Eye (tissue), 1 donor: Measurements from ENCODE around the gene HSPB7.
A peak's percentile ranks its signal among the peaks of the same experiment; 100 is the strongest.
"Not testable (repeated sequence)": the region's sequence is repeated elsewhere in the genome, so short reads cannot be mapped to it uniquely, and the experiment has no call there.

Source experiments
- DNase-seq: peaks from one replicate; pipeline ENCODE4 v3.0.0-alpha.2; 2015

Gene HSPB7

DNA sequence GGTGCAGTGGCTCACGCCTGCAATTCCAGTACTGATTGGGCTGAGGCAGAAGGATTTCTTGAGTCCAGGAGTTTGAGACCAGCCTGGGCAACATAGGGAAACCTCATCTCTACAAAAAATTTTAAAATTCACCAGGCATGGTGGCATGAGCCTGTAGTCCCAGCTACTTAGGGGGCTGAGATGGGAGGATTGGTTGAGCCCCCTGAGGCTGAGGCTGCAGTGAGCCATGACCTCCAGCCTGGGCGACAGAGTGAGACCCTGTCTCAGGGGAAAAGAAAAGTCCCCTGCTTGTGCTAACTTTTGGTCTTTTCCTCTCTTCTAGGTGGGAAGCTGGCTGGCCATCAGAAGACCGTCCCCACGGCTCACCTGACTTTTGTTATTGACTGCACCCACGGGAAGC, 12.2 kb downstream of the HSPB7 start:
- DNase-seq, result no peak

DNA sequence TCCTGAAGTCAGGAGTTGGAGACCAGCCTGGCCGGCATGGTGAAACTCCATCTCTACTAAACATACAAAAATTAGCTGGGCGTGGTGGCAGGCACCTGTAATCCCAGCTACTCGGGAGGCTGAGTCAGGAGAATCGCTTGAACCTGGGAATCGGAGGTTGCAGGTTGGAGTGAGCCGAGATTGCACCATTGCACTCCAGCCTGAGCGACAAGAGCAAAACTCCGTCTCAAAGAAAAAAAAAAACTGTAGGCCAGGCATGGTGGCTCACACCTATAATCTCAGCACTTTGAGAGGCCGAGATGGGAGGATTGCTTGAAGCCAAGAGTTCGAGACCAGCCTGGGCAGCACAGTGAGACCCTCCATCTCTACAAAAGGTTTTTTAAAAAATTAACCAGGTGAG, 16.6 kb downstream of the HSPB7 start:
- not testable (repeated sequence) for DNase-seq

DNA sequence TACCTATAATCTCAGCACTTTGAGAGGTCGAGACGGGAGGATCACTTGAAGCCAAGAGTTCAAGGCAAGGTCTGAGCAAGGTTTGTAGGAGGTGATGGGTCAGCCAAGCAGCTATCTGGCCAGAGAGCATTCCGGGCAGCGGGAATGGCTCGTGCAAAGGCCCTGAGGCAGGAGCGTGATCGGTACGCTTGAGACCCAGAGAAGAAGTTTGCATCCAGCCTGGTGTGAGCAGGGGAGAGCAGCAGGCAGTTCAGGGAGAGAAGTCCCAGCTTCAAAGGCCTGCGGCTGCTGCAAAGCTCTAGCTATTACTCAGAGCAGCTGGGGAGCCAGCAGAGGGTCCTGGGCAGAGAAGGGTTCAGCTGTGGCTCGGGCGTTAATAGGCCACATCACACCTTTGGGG, 18.9 kb downstream of the HSPB7 start:
- no peak for DNase-seq

DNA sequence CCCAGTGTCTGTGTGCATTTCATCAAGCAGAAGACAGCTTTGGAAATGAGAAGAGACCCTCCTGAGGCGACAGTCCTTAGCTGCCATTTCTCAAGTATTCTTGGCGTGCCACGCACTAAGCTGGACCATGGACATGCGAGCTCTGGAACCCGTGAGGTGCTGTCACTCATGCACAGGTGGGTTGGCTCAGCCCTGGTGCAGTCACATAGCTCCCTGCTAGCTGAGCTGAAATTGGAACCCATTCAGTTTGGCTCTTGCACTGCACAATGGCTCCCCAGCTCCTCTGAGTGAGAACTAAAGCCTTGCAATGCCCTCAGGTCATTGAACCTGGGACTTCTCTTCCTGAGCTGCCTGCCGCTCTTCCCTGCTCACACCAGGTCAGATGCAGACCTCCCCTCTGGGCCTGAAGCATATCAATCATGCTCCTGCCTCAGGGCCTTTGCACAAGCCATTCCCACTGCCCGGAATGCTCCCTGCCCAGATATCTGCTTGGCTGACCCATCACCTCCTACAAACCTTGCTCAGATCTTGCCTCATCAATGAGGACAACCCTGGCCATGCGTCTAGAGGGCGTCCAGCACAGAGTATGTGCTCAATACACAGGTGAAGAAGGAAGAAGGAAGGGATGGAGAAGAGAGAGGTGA, 20.1 kb downstream of the HSPB7 start:
- no peak for DNase-seq

DNA sequence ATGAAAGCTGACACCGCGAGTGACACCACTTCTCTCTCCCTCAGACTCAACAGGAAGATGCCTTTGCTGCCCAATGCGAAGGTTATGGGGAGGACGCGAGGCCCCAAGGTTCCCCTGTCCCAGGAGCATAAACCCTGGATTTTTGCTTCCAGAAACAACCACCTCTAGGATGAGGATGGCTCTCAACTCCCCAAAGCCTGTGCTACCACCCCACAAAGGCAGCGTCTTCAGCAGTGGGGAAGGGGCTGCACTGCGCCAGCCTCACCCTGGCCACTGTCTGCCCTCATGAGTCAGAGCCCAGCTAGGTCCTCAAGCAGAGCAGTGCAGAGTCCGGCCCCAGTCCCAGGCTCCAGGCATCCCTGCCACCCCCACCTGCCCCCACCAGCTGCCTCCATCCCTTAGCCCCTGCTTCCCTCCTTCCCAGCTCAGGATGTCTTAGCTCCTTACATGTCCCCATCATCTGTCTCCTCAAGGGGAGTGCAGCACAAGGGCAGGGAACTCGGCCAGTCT, 20.7 kb downstream of the HSPB7 start:
- no peak for DNase-seq

DNA sequence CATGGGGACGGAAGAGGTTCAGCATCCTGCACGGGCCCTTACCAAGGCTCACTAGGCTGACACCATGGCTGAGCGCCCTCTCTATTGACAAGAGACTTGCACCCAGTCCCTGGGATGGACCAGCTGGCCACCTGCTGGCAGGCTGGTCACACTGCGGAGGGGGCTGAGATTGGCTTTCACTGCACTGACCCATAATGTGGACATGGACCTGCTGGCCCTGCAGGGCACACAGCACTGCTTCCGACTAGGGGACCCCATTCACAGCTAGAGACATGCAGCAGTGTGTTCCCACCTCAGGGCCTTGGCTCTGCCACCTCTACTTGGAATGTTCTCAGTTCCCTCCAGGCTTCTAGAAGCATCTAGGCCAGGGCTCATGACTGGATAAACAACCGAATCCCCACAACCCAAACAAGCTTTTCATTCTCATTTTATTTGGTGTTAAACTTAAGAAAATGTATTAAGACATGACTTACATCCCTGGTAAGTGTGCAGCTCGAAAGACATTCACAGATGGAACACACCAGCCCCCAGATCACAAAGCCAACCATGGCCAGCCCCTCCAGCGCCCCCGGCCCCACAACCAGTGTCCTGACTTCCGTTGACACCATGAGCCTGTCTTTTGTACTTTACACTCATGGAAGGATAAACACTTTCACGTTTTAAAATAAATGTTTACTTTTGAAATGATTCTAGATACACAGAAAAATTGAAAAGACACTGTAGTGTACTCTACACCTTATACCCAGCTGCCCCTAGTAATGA, 23.1 kb downstream of the HSPB7 start:
- DNase-seq, result peak; percentile 55

DNA sequence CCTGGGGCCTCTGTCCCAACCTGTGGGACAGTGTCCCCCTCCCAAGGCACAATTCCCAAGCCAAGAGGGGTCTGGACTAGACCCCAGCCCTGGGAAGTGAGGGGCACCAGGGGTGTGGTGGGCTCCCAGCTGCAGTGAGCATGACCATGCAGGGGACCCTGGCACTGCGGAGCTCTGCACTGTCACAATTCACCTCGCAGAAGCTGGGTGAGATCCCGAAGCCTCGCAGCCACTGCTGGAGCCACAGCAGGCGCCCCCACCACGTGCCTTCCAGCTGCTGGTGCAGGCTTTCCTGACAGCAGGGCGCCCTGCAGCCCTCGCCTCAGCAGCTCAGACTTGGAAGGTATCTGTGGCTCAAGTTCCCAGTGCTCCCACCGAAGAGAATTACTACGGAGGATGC, 23.8 kb downstream of the HSPB7 start:
- no peak for DNase-seq

DNA sequence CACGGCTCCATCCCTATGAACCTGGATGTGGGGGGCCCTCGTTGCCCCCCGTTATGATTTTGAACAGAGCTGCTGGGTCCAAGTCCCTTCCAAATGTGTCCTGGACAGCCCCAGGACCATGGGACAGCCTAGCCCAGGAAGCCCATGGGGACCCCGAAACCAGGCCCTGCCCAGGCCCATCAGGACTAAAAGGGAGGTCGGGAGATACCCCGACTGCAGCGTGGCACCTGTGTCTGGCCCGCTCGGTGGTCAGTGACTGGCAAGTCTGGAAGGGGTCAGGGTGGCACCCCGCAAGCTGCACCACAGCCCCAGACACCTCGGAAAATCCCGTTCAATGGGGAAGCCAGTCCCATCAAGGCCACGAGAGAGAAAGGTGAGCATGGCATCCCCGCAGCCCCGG, 24.2 kb downstream of the HSPB7 start:
- DNase-seq, result no peak

DNA sequence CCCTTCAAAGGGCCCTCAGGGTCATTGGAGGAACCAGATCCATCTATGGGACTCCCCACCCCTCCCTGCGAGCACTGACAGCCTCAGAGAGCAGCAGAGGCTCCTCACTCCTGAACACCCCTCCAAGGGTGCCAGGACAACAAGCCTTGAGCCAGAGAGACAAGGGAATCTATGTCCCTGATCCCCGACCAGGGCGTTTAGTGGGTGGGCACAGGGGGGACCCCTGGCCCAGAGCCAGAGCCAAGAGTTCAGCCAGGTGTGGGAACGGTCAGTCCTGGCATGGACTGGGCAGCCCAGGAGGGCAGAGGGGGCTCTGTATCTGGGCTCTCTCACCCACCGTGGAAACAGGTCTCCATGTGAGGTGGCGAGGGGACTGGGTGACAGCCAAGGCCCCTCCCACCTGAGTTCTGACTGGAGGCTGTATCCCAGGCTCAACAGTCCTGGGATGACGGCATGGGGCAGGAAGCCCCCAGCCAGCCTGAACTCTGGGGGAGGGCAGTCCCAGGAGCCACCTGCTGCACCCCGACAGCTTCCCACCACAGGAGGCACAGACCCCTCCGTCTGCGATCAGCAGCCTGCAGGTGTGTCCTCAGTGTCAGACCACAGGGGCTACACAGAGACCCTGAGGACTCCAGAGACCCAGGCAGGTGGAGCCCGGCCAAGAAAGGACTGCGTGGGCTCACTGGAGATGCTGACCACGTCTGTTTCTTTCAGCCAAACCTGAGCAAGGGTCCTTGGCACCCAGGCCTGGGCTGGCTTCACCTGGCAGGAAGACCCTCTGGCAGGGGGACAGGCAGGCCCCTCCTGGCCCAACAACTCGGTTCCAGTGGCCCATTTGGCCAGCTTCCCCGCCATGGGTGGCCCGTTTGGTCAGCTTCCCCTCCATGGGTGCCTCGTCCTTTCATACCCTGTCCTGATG, 25.0 kb downstream of the HSPB7 start:
- no peak for DNase-seq

DNA sequence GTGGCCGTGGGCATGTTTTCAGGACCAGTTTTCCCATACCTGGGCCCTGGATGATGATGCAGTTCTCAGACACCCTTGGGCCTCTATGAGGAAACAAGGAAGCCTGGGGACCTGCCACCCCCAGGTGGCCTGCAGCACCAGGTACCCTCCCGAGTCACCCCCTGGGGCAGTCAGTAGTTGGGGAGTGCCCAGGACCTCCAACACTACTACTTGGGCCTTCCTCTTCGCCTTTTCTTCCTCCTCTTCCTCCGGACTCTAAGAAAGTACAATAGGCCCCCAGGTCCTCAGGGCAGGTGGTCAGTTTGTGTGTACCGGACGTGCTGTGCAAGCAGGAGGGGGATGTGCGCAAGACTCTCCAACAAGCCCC, 25.7 kb downstream of the HSPB7 start:
- no peak for DNase-seq

DNA sequence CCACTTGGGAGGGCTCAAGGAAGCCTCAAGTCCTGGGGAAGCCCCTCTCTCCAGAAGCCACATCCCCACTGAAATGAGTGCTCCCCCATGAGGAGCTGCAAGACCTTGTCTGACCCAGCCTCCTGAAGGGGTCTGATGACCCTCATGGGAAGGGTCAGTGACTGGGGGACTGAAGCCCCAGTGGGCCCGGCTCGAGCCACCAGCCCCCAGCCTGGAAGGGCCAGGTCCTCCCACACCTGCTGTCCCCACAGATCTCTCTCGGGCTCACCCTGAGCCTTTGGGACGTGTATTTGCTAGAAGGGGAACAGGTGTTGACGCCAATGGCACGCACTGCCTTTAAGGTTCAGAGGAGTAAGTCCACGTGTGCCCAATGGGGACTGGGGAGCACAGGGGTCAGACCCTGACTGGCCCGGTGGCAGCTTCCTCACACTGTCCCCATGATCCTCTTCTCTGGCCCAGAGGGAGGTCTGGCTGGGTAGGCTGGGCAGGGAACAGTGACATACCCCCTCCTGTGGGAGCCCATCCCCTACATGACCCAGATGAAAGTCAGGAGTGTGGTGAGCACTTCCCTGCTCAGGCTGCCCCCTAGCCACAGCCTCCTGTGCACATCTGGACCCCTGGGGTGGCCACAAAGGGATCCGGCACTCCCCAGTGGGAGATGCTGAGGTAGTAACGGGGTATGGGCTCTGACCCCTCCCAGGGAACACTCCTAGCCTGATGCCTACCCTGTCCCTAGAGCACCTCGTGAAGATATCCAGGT, 26.2 kb downstream of the HSPB7 start:
- DNase-seq, result no peak

DNA sequence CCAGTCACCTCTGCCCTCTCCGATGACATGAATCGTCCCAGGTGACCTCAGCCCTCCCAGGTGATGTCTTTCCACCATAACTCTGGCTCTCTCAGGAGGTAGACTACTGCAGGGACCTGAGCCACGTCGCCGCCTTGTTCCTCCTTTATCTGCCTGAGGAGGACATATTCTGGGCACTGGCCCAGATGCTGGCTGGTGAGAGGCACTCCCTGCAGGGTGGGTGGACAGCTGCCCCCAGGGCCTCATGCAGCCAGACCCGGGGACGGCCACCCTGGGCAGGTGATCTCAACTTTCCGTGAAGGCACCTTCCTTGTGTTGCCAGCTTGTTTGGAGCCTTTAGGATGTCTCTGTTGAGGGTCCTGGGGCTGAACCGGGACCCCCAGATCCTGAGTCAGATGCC, 28.1 kb downstream of the HSPB7 start:
- DNase-seq, result no peak

DNA sequence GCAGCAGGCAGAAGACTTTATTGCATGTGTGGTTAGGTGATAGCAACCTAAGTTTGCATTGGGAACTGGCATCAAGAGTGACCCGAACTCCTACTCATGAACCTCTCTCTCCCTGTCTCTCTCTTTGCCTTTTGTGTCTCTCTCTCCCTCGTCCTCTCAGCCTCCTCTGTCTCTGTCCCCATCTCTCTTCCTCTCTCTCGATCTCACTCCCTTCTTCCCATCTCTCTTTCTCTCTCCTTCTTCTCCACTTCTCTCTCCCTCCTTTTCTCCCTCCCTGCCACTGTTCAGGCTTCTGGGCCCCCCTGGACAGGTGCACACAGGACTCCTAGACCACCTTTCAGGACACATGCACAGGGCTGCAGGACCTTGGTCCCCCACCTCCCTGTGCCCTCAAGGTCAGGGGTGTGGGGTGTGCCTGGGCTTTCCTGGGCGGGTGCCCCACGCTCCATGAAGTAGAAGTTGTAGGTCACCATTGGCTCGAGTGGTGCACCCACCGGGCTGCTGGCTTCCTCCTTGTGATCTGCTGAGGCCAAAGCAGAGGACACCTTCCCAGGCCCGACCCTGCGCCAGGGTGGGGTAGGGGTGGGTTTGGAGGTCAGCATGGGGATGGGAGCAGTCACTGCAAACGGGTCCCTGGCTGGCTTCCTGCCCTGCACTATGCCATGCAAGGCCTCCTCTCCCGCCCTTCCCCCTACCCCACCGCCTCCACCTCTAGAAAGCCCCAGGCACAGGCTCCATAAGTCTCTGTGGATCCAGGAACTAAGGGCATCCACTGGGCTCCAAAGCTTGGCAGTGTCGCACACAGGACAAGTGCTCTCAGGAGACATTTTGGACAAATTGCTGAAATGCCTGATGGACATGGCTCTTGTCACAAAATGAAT, 28.7 kb downstream of the HSPB7 start:
- no peak for DNase-seq

DNA sequence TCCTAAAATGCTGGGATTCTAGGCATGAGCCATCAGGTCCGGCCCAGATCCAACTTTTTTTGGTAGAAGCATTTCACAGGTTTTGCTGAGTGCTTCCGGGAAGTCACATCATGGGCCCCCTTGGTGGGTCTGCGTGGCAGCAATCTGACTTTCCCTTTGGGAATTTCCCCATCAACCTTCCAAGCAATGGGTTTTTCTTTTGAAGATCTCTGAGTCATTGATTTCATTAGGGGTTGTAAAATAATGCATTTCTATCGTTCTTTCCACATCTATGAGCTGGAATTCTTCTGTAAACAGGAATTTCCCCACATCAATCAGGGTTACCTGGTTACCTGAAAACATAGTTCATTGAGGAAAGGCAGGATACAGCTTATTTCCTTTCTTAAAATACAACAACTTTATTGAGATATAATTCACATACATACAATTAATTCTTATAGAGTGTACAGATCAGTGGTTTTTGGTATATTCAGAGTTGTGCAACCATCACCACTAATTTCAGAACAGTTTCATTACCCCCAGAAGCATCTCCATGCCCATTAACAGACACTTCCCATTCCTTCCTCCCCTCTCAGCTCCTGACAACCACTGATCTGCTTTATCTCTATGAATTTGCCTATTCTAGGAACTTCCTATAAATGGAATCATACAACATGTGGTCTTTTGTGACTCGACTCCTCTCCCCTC, 32.1 kb downstream of the HSPB7 start:
- no peak for DNase-seq

DNA sequence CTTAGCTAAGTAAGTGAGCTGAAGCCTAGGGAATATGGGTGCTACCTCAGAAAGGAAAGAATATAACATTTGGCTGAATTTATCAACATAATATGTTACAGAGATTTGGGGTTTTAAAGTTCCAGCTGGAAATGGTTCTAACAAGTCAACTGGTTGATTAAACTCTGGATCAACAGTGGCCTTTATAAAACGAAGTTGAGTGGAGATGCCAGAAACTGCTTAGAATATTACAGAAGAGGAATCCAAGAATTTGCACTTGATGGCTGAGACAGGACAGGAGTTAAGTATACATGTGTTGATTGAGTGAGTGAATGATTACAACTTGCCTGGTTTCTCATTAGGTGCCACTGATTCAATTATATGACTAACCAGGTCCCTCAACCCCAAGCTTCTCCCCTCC, 34.6 kb downstream of the HSPB7 start:
- no peak for DNase-seq

DNA sequence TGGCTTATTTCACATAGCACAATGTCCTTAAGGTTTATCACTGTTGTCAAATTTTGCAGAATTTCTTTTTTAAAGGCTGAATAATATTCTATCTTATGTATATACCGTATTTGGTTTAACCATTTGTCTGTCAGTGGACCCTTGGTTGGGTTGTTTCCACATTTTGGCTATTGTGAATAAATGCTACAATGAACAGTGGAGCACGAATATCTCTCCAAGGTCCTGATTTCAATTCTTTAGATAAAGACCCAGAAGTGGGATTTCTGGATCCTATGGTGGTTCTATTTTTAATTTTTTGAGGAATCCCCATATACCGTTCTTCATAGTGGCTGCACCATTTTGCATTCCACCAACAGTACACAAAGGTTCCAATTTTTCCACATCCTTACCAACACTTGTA, 36.2 kb downstream of the HSPB7 start:
- no peak for DNase-seq

DNA sequence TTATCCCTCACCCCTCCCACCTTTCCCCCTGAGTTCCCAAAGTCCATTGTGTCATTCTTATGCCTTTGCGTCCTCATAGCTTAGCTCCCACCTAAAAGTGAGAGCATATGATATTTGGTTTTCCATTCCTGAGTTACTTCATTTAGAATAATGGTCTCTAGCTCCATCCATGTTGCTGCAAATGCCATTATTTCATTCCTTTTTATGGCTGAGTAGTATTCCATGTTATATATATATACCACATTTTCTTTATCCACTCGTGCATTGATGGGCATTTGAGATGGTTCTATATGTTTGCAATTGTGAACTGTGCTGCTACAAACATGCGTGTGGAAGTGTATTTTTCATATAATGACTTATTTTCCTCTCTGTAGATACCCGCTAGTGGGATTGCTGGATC, 39.9 kb downstream of the HSPB7 start:
- DNase-seq, result not testable (repeated sequence)

DNA sequence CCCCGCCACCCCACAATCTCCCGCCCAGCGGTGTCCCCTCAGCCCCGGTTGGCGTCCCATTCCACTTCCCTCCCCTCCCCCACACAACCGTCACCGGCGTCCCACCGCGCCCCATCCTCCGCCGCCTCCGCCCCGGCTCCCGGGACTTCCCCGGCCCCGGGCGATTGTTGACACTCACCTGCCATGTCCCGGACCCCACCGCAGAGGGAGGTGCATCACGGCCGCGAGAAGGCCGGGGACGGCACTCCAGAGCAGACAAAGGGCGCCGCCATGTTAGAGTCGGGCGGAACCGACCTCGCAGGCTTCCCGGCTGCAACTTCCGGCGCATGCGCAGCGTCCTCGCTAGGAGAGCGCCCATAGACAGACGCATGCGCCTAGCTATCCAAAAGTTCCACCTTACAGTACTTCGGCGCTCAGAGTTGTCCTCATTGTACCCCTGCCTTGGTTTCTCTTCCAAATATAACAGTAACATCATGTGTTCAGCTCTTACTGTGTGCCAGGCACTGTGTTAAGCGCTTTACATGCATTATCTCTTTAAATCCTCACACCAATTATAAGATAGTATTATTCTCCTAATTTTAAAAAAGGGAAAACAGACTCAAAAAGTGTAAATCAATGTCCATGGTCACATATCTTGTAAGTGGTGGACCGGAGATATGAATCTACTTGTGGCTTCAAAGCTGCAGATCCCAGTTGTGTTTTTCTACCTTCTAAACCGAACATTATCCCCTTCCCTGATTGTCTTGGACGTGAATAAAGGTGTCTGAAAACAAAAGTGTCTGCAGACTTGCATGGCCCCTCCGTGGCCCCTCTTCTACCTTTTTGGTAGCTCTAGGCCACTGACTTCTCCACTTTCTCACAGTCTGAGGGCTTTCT, 41.8 kb downstream of the HSPB7 start, which contains the start of gene ZBTB17:
Gene ZBTB17, minus strand, starts transcription at position 297 of the 876 bp plus-strand sequence. CDS start 27,606 bp downstream, outside the sequence.
- peak; percentile 98 for DNase-seq

DNA sequence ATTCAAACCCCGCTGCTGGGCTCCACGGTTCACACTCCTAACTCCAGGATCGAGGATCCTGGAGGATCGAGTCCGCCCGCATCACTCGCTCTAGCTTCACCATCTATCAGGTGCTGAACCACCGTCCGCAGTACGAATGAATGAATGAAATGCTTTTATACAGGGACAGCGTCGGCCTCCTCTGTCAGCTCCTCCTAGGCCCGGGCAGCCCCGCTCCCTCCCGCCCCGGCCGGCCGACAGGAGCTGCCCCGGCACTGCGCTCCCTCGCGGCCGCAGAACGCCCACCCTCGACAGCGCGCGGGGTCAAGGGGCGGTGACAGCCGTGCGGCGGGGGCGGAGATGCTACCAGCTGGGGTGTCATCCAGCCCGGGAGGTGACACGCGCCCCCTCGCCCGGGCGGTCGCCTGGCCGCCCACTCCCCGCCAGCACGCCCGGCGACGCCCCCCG, 42.5 kb downstream of the HSPB7 start:
- DNase-seq, result peak; percentile 79

DNA sequence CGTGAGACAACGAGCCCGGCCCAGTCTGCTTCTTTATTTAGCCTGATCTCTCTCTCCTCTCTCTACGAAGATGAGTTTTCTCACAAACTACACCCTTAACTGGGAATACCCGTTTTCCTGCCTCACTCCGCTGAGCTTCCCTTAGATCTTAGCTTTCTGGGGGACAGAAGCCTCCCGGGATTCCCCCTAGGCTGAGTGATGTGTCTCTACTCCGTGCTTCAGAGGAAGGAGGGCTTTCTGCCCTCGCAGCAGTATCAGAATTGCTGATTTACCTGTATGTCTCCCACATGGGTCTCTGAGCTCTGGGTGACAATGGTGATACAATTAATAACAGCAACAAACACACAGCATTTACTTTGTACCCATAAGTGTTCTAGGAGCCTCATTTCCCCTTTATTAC, 43.0 kb downstream of the HSPB7 start:
- DNase-seq, result no peak
